Stimulated activated CD4-positive, alpha-beta T cell treated with anti-CD3 and anti-CD28 coated beads, Interleukin-1b, Interleukin-23, amount 100 ng/mL, for 4 hours (primary cell): Measurements from ENCODE around the gene PDE1C.
"Not testable (repeated sequence)": the region's sequence is repeated elsewhere in the genome, so short reads cannot be mapped to it uniquely, and the experiment has no call there.

Experiments
- DNase-seq, 2 donors: peaks; one replicate each; pipeline ENCODE4 v3.0.0-alpha.2; 2020; ENCODE audit warnings: low read depth in 2 of 2

Gene PDE1C

DNA sequence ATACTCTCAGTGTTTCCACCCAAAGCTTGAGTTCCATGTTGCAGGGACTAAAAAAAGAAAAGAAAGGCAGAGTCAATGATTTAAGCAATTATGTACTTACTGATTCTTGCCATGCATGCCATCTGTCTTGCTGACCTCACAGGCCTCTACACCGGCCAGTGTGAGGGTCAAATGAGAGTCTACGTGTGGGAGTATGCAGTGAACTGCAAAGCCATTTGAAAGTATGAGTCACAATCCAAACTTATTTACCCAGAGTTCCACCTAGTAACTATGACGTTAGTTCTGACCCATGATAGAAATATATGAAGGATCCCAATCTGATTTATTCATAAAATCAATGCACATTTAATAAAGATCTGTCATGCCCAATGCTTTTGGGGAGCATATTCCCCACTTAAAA, 26.5 kb downstream of the PDE1C start:
- DNase-seq: no peak

- DNase-seq: no peak
Observed at GRCh38 chr7:32042900-32043299, 27.3 kb downstream of the PDE1C start.

- DNase-seq: no peak
Observed at GRCh38 chr7:32039000-32039756, 31.0 kb downstream of the PDE1C start.

GRCh38 chr7:32037650-32038198, 32.5 kb downstream of the PDE1C start:
- DNase-seq: no peak

GRCh38 chr7:32036557-32036956, 33.6 kb downstream of the PDE1C start:
- DNase-seq: no peak

GRCh38 chr7:32034052-32034451, 36.2 kb downstream of the PDE1C start:
- no peak for DNase-seq

DNA sequence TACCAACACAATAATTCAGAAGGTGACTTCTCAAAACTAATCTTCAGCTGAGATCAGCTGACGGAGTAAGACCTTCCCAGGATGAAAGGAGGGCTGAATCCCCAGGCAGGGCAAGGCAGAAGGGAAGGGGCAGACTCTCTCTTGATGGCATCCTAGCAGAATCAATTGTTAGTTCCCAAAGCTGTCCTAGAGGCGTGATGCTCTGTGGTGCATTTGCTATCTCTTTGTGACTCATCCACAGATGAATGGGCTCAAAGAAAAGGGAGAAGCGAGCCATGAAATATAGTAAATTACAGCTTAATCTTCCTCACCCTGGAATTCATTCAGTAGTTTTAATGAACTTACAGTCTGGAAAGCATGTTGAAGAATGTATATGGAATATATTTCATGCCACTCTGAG, 37.2 kb downstream of the PDE1C start:
- no peak for DNase-seq

DNA sequence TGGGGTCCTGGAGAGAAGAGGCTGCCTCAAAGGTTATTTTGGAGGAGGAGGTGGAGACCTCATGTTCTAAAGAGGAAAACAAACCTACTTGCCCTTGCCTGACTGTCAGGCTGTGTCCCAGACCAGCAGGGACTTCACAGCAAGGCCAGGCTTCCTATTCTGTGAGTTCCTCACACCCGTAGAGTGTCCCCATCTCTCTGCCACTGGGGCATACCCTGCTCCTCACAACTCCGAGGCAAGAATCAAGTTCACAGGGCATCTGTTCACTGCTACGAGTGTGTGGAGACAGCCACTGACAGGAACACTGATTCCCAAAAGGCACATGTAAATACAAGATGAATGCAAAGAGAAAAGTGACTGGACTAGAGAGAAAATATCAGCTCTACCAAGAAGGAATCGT, 38.0 kb downstream of the PDE1C start:
- no peak for DNase-seq

DNA sequence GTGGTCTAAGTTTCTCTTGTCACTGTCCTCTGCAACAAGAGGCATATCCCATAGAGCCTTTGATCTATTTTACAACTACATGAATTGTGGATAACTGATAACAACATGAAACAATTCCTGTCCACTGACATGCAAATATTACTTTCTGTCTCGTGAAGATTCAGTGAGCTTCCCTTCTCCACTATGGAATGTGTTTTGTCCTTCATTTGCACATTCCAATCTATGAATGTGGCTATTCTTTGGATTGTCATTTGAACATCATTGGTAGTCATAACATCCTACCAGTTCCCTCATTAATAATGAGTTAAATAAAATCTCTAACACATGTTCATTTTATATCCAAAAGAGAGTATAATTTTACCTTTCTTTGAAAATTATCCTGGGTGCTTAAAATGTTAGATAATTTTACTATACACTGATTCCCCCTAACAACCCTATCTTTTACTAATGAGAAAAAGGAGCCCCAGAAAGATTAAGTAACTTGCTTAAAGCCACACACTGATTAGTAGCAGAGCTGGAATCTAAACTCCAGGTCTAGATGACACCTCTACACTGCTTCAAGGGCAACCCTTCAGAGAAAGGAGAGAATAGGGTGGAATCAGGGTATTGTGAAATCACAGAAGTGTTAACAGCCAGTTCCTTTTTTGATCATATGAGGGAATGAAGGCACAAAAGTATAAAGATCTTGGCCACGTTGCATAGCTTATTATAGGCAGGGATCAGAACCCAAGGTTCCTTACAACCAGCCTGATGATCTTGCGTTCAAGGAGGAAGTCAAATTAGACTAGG, 39.1 kb downstream of the PDE1C start:
- DNase-seq: no peak

GRCh38 chr7:32026083-32026425, 44.2 kb downstream of the PDE1C start:
- no peak for DNase-seq

DNA sequence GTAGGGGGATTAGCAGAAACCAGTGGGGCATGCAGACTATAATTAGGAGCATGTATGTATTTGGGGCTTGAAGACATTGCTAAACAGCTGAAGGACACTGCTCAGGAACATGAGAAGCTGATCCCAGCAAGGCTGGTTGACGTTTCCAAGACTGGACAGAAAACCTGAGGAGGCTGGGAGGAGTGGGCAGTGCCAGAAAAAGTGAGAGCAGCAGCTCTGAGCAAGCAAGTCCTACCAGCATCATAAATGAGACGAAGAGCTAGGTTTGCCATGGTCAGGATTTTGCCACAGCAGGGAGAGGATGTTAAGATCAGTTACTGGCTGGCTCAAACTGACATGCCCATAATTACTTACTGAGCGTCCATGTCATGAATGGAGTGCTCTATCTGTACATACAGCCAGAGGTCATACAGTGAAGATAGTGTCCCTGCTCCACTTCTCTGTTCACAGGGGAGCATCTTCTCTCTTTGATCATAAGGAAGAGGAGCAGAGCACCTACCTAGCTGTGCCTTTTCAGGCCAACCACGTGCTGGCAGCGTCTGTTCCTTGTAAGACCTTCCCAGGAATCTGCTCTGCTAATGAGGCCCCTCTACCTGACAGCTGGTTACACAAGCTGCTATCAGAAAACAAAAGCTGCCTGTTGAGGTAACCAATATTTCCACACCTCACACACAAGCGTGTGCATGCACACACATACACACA, 44.7 kb downstream of the PDE1C start:
- DNase-seq: no peak

GRCh38 chr7:32023376-32023775, 46.8 kb downstream of the PDE1C start:
- DNase-seq: no peak

DNA sequence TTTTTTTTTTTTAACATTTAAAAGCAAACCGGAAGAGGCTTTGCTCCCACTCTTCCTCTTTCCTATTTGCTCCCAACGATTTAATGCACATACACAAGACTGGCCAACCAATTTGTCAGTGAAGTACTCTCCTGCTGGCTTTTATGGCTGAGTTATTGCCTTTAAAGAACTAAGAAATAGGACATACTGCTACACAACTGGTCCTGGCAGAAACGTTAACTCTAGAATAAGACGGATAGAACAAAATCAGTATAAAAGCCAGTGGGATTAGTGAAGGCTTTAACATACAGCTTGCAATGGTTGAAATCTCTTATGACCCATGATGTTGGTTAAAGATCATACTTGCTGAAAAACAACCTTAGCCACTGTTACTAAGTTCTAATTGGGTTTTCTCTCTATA, 47.2 kb downstream of the PDE1C start:
- no peak for DNase-seq

- DNase-seq: no peak
Observed at GRCh38 chr7:32020551-32021159, 49.6 kb downstream of the PDE1C start.

- DNase-seq: no peak
Observed at GRCh38 chr7:32018845-32019578, 51.2 kb downstream of the PDE1C start.

DNA sequence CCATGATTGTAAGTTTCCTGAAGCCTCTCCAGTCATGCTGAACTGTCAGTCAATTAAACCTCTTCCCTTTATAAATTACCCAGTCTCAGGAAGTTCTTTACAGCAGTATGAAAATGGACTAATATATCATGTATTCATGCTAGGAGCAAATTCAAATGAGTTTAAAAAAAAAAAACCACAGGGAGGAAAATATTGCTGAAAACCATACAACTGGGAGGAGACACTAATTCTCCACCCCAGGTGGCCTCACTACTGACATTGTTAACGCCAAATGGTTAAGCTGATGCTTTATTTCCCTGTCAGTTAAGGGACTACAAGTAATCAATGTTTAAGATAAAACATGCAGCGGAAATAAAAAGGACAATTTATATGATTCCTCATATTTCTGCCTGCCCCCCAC, 55.1 kb downstream of the PDE1C start:
- DNase-seq: no peak

DNA sequence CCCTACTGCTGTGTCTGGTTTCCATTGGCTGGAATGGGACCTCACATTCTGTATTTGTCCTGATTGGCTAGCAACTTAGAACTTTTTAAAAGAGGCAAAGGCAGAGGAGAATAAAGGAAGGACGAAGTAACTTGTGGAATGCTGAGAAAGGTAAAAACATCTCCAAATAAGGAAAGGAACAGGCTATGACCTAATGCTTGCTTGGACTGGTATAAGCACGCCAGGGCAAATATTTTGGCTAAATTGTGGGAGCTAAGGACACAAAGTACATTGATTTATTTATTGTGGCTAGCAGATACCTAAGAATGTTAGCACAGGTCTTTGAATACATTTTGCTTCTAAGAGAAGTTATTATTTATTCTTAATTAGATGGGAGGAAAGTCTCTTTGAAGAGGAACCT, 56.7 kb downstream of the PDE1C start:
- DNase-seq: not testable (repeated sequence)

GRCh38 chr7:32005577-32005976, 64.6 kb downstream of the PDE1C start:
- no peak for DNase-seq

- no peak for DNase-seq
Observed at GRCh38 chr7:32001948-32002347, 68.3 kb downstream of the PDE1C start.

- DNase-seq: no peak
Observed at GRCh38 chr7:31997423-31997822, 72.8 kb downstream of the PDE1C start.

DNA sequence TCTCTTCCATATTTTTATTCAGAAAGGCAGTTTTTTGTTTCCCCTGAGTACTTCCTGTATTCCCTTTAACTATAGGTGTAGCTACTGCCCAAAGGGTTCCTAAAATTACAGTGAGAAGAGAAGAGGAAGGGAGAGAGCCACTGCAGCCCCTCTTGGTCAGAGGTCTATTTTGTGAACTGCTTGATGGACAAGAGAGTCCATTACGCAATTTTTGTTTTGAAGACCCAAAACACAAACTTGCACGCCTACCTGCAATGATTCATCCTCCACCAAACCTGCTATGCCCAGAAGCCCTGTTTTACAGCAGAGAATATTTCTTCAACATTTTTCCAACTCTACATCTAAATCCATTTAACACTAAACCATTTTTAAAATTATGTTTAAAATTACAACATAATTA, 75.1 kb downstream of the PDE1C start:
- DNase-seq: no peak
